ENCODE data around the gene CLOCK.

Gene CLOCK

GRCh38 chr4:55450566-55450965, 96.1 kb downstream of the CLOCK start:
- Histone ChIP-seq H3K4me3 (ENCODE audit: low read length, poor library complexity, severe bottlenecking) (no peak overlapping the region), H3K9me2 (replicated peaks; ENCODE audit: low read depth, low read length) (no peaks in the 10 kb centered on the region), H3K27me3 (ENCODE audit: insufficient read depth, low read length, poor library complexity, severe bottlenecking) (no peaks in the 10 kb centered on the region), H3K79me2 (ENCODE audit: insufficient read depth, low read length) (no peaks in the 10 kb centered on the region), H3K4me2 (ENCODE audit: low read depth, low read length, poor library complexity, severe bottlenecking) (no peak overlapping the region), H2AFZ (ENCODE audit: low read length) (no peak overlapping the region), H3K4me1 (ENCODE audit: insufficient read depth, low read length, poor library complexity, severe bottlenecking) (no peaks in the 10 kb centered on the region), H3K9me3 (ENCODE audit: insufficient read depth, low read depth, low read length) (no peaks in the 10 kb centered on the region), H3F3A (ENCODE audit: low read depth) (no peaks in the 10 kb centered on the region), H4K20me1 (ENCODE audit: insufficient read depth, low read length, poor library complexity, severe bottlenecking) (no peaks in the 10 kb centered on the region), H3K36me3 (ENCODE audit: insufficient read depth, low read length) (peaks cover 11% of the 10 kb centered on the region; the same call in 1 of the 2 replicates), H3K9ac (ENCODE audit: low read depth, low read length, poor library complexity, severe bottlenecking) (no peak overlapping the region)
- TF ChIP-seq CTCF (conservative IDR thresholded peaks at IDR 0.05; ENCODE audit: low read length) (no peak), EZH2phosphoT487 (IDR thresholded peaks at IDR 0.05; ENCODE audit: borderline replicate concordance) (no peak)

- Histone ChIP-seq H3K9ac (ENCODE audit: low read depth, low read length, poor library complexity, severe bottlenecking) (no peak overlapping the region), H3K79me2 (ENCODE audit: insufficient read depth, low read length) (no peaks in the 10 kb centered on the region), H3K4me3 (ENCODE audit: low read length, poor library complexity, severe bottlenecking) (no peak overlapping the region), H3K4me1 (ENCODE audit: insufficient read depth, low read length, poor library complexity, severe bottlenecking) (no peaks in the 10 kb centered on the region), H3K9me3 (ENCODE audit: insufficient read depth, low read depth, low read length) (no peaks in the 10 kb centered on the region), H4K20me1 (ENCODE audit: insufficient read depth, low read length, poor library complexity, severe bottlenecking) (no peaks in the 10 kb centered on the region), H3F3A (ENCODE audit: low read depth) (no peaks in the 10 kb centered on the region), H3K36me3 (ENCODE audit: insufficient read depth, low read length) (peaks cover 11% of the 10 kb centered on the region; the same call in 1 of the 2 replicates), H2AFZ (ENCODE audit: low read length) (no peak overlapping the region), H3K27me3 (ENCODE audit: insufficient read depth, low read length, poor library complexity, severe bottlenecking) (no peaks in the 10 kb centered on the region), H3K4me2 (ENCODE audit: low read depth, low read length, poor library complexity, severe bottlenecking) (no peak overlapping the region), H3K9me2 (replicated peaks; ENCODE audit: low read depth, low read length) (no peaks in the 10 kb centered on the region)
- TF ChIP-seq CTCF (conservative IDR thresholded peaks at IDR 0.05; ENCODE audit: low read length) (no peak), EZH2phosphoT487 (IDR thresholded peaks at IDR 0.05; ENCODE audit: borderline replicate concordance) (no peak)
Measured at GRCh38 chr4:55447831-55448230, 98.9 kb downstream of the CLOCK start.

- H2AFZ ChIP-seq (ENCODE audit: low read length) = no peak overlapping the region
- no peaks in the 10 kb centered on the region for H3K27me3 ChIP-seq (ENCODE audit: insufficient read depth, low read length, poor library complexity, severe bottlenecking)
- H3K79me2 ChIP-seq (ENCODE audit: insufficient read depth, low read length) = no peaks in the 10 kb centered on the region
- peaks cover 11% of the 10 kb centered on the region; the same call in 1 of the 2 replicates for H3K36me3 ChIP-seq (ENCODE audit: insufficient read depth, low read length)
- no peaks in the 10 kb centered on the region for H4K20me1 ChIP-seq (ENCODE audit: insufficient read depth, low read length, poor library complexity, severe bottlenecking)
- H3K4me3 ChIP-seq (ENCODE audit: low read length, poor library complexity, severe bottlenecking) = no peak overlapping the region
- no peaks in the 10 kb centered on the region for H3K4me1 ChIP-seq (ENCODE audit: insufficient read depth, low read length, poor library complexity, severe bottlenecking)
- no peak for TF ChIP-seq EZH2phosphoT487 (IDR thresholded peaks at IDR 0.05; ENCODE audit: borderline replicate concordance)
- no peak for TF ChIP-seq CTCF (conservative IDR thresholded peaks at IDR 0.05; ENCODE audit: low read length)
- H3K9me3 ChIP-seq (ENCODE audit: insufficient read depth, low read depth, low read length) = no peaks in the 10 kb centered on the region
- H3K4me2 ChIP-seq (ENCODE audit: low read depth, low read length, poor library complexity, severe bottlenecking) = no peak overlapping the region
- no peak overlapping the region for H3K9ac ChIP-seq (ENCODE audit: low read depth, low read length, poor library complexity, severe bottlenecking)
- no peaks in the 10 kb centered on the region for H3K9me2 ChIP-seq (replicated peaks; ENCODE audit: low read depth, low read length)
- no peaks in the 10 kb centered on the region for H3F3A ChIP-seq (ENCODE audit: low read depth)
Measured at GRCh38 chr4:55447108-55447708, 99.5 kb downstream of the CLOCK start.

Data from Loucy (cell line).